WI38 (cell line): ENCODE measurements around the gene RBM17.
"Not testable (repeated sequence)": the region's sequence is repeated elsewhere in the genome, so short reads cannot be mapped to it uniquely, and the experiment has no call there.

Experiments used
- H3K4me3 ChIP-seq: 2 replicates; pipeline ENCODE4 v1.5.1; 2011; ENCODE audit warnings: low read depth, mild to moderate bottlenecking, control low read depth, low read length
- CTCF ChIP-seq: IDR thresholded peaks from 2 replicates; pipeline ENCODE4 v1.5.1; 2012; ENCODE audit warnings: low read depth, mild to moderate bottlenecking, control low read depth, low read length

Gene RBM17

GRCh38 chr10:6164271-6165095 lies 75.6 kb downstream of the RBM17 start:
- no peak for TF ChIP-seq CTCF
- peak overlapping the region; percentile 71 for H3K4me3 ChIP-seq

DNA sequence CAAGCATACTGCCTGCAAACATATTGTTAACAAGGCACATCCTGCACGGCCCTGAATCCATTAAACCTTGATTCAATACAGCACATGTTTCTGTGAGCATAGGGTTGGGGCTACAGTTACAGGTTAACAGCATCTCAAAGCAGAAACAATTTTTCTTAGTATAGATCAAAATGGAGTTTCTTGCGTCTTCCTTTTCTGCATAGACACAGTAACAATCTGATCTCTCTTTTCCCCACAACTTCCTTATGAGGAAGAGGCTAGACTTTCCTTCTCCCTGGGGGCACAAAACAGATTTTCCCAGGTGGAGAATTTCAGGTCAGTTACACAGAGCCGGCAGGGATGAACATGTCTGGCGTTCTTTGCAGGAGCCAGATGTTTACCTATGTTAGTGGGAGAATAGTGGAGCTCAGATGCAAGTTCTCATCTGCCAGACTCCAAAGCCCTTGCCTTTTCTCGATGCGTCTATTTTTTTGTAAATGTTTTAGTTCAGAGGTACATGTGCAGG lies 76.4 kb downstream of the RBM17 start:
- TF ChIP-seq CTCF = no peak
- no peak overlapping the region for H3K4me3 ChIP-seq

- H3K4me3 ChIP-seq = not testable (repeated sequence)
Measured at GRCh38 chr10:6165933-6166332, 77.1 kb downstream of the RBM17 start.
